GM23338 (cell line): Measurements from ENCODE around the gene UBAC1. TPM values are rescaled to one million over a fixed set of nuclear protein-coding genes. Genes with fewer than 3 reads are reported as not detected.

Source experiments
- ATAC-seq: fragments of 200-7000 bp; cut with Tn5 transposase; 3 replicates; pipeline ENCODE4 v1.9.1; 2020
- DNase-seq: peaks from one replicate; pipeline ENCODE4 v3.0.0-alpha.2; 2015; ENCODE audit warnings: low spot score
- H2AFZ ChIP-seq: fragments of 200-600 bp; sonication (generic); 2 replicates; pipeline ENCODE4 v1.8.0; 2016; ENCODE audit warnings: antibody characterized with exemption, mild to moderate bottlenecking, moderate library complexity
- H3F3A ChIP-seq: fragments of 200-600 bp; sonication (generic); replicated peaks from 2 replicates; pipeline ENCODE4 v1.8.0; 2017; ENCODE audit warnings: antibody characterized with exemption, mixed run types, low read depth
- H3K27ac ChIP-seq: fragments of 200-600 bp; sonication (generic); 2 replicates; pipeline ENCODE4 v1.6.1; 2016; ENCODE audit warnings: low read depth
- H3K27me3 ChIP-seq: fragments of 200-600 bp; sonication (generic); 2 replicates; pipeline ENCODE4 v1.8.0; 2016; ENCODE audit warnings: mild to moderate bottlenecking, mixed run types, moderate library complexity; ENCODE audit not compliant: insufficient read depth
- H3K36me3 ChIP-seq: fragments of 200-600 bp; sonication (generic); 2 replicates; pipeline ENCODE4 v1.8.0; 2016; ENCODE audit warnings: mild to moderate bottlenecking; ENCODE audit not compliant: insufficient read depth
- H3K4me1 ChIP-seq: fragments of 200-600 bp; sonication (generic); 2 replicates; pipeline ENCODE4 v1.8.0; 2016; ENCODE audit warnings: mild to moderate bottlenecking, moderate library complexity; ENCODE audit not compliant: insufficient read depth
- H3K4me2 ChIP-seq: fragments of 200-600 bp; sonication (generic); 2 replicates; pipeline ENCODE4 v1.7.1; 2017; ENCODE audit warnings: mixed run types
- H3K4me3 ChIP-seq: fragments of 200-600 bp; sonication (generic); 2 replicates; pipeline ENCODE4 v1.6.1; 2016; ENCODE audit warnings: mixed run types
- H3K79me2 ChIP-seq: fragments of 200-600 bp; sonication (generic); replicated peaks from 2 replicates; pipeline ENCODE4 v1.8.0; 2017; ENCODE audit warnings: mild to moderate bottlenecking; ENCODE audit not compliant: insufficient read depth
- H3K9me2 ChIP-seq: fragments of 200-600 bp; sonication (generic); 2 replicates; pipeline ENCODE4 v1.8.0; 2017; ENCODE audit not compliant: insufficient read depth
- H4K20me1 ChIP-seq: fragments of 200-600 bp; sonication (generic); replicated peaks from 2 replicates; pipeline ENCODE4 v1.8.0; 2017; ENCODE audit warnings: mild to moderate bottlenecking; ENCODE audit not compliant: insufficient read depth
- H3K27ac Mint-ChIP-seq: 2 replicates; pipeline ENCODE4 v1.8.0; 2020; ENCODE audit warnings: inconsistent platforms, mild to moderate bottlenecking, moderate library complexity, mixed read lengths
- H3K27me3 Mint-ChIP-seq: 3 replicates; pipeline ENCODE4 v1.8.0; 2022; ENCODE audit warnings: low read depth, mild to moderate bottlenecking, moderate library complexity, mixed read lengths, inconsistent platforms; ENCODE audit not compliant: insufficient read depth, poor library complexity
- H3K36me3 Mint-ChIP-seq: 3 replicates; pipeline ENCODE4 v1.8.0; 2021; ENCODE audit warnings: low read depth, mild to moderate bottlenecking, inconsistent platforms, moderate library complexity, mixed read lengths
- H3K4me1 Mint-ChIP-seq: 3 replicates; pipeline ENCODE4 v1.8.0; 2020; ENCODE audit warnings: mild to moderate bottlenecking, inconsistent platforms, mixed read lengths
- H3K4me3 Mint-ChIP-seq: 3 replicates; pipeline ENCODE4 v1.8.0; 2021; ENCODE audit warnings: moderate library complexity, mild to moderate bottlenecking, inconsistent platforms, mixed read lengths
- H3K9me3 Mint-ChIP-seq: 3 replicates; pipeline ENCODE4 v1.8.0; 2020; ENCODE audit warnings: moderate library complexity, mild to moderate bottlenecking, inconsistent platforms, mixed read lengths
- CREB1 ChIP-seq: fragments of 250-450 bp; sonication (Bioruptor Pico); IDR thresholded peaks from 2 replicates; pipeline ENCODE4 v1.5.0; 2020; ENCODE audit warnings: low read depth, mild to moderate bottlenecking, moderate library complexity
- EZH2phosphoT487 ChIP-seq: fragments of 200-600 bp; sonication (generic); IDR thresholded peaks from one replicate; pipeline ENCODE4 v1.8.1; 2018; ENCODE audit warnings: antibody characterized with exemption; ENCODE audit not compliant: unreplicated experiment
- JUNB ChIP-seq: IDR thresholded peaks from one replicate; pipeline ENCODE4 v1.6.1; 2016; ENCODE audit warnings: antibody characterized with exemption; ENCODE audit not compliant: unreplicated experiment
- ZNF114 ChIP-seq: fragments of 250-450 bp; sonication (Bioruptor Pico); IDR thresholded peaks from 2 replicates; pipeline ENCODE4 v1.5.0; 2020; ENCODE audit warnings: mild to moderate bottlenecking, moderate library complexity
- ZNF331 ChIP-seq: fragments of 250-450 bp; sonication (Bioruptor Pico); IDR thresholded peaks from 2 replicates; pipeline ENCODE4 v1.5.0; 2020; ENCODE audit warnings: low read depth, mild to moderate bottlenecking, moderate library complexity
- polyA plus RNA-seq: library from polyadenylated mRNA; unstranded; fragments of >200 nt; fragmentation: Nextera tagmentation; extraction: Ambion mirVana; gene quantifications from 2 replicates; pipeline ENCODE4 v1.2.1, GENCODE V29; 2016
- total RNA-seq: library from RNA; depleted of rRNA; stranded (reverse); fragments of >200 nt; shearing (Covaris generic); gene quantifications from 2 replicates; pipeline ENCODE4 v1.2.3, GENCODE V29; 2014
- TF ChIP-seq, protein P1 (sequence below), 2 experiments: fragments of 200-600 bp in 1 of 2; sonication (generic) in 1 of 2; conservative IDR thresholded peaks; 2 replicates each; pipeline versions ENCODE4 v1.5.1 to v1.6.1; 2016 to 2017; ENCODE audit warnings: antibody characterized with exemption in 2 of 2, low read depth in 2 of 2, mild to moderate bottlenecking in 2 of 2, moderate library complexity in 1 of 2

Gene UBAC1
- total and polyA plus RNA-seq, 2 experiments from 2014 or later = 63.2 to 86.6 TPM

GRCh38 chr9:135898634-135899407, 62.4 kb downstream of the UBAC1 start:
- H4K20me1 ChIP-seq = peaks cover 77% of the 10 kb centered on the region
- ATAC-seq = no peak
- H3K36me3 Mint-ChIP-seq = peaks cover 48% of the 10 kb centered on the region

GRCh38 chr9:135896626-135897025, 64.5 kb downstream of the UBAC1 start:
- peaks cover 11% of the 10 kb centered on the region; the same call in 2 of the 3 replicates for H3K9me3 Mint-ChIP-seq
- H3K4me3 Mint-ChIP-seq = no peak overlapping the region
- Histone ChIP-seq H3K27me3 (no peaks in the 10 kb centered on the region), H3K9me2 (no peaks in the 10 kb centered on the region), H2AFZ (no peak overlapping the region), H3K36me3 (no peaks in the 10 kb centered on the region; the same call in 1 of the 2 replicates), H3K4me2 (no peak overlapping the region), H3F3A (no peaks in the 10 kb centered on the region; the same call in 1 of the 2 replicates), H3K79me2 (peaks cover 100% of the 10 kb centered on the region), H4K20me1 (peaks cover 76% of the 10 kb centered on the region), H3K4me1 (peaks cover 21% of the 10 kb centered on the region), H3K27ac (no peak overlapping the region), H3K4me3 (no peak overlapping the region)
- ATAC-seq (peak; percentile 45), DNase-seq (no peak)
- peaks cover 38% of the 10 kb centered on the region for H3K36me3 Mint-ChIP-seq
- H3K4me1 Mint-ChIP-seq = peaks cover 28% of the 10 kb centered on the region
- no peaks in the 10 kb centered on the region for H3K27me3 Mint-ChIP-seq
- no peak overlapping the region for H3K27ac Mint-ChIP-seq
- TF ChIP-seq EZH2phosphoT487 (no peak), JUNB (no peak), CREB1 (CRISPR knock-in tag) (no peak)

More at GRCh38 chr9:135898634-135899407, 62.4 kb downstream of the UBAC1 start:
- Histone ChIP-seq H3K27ac (no peak overlapping the region), H2AFZ (no peak overlapping the region), H3K36me3 (no peaks in the 10 kb centered on the region; the same call in 1 of the 2 replicates), H3F3A (no peaks in the 10 kb centered on the region), H3K27me3 (no peaks in the 10 kb centered on the region), H3K79me2 (peaks cover 100% of the 10 kb centered on the region), H3K9me2 (no peaks in the 10 kb centered on the region), H3K4me1 (peaks cover 27% of the 10 kb centered on the region), H3K4me2 (no peak overlapping the region), H3K4me3 (no peak overlapping the region)
- TF ChIP-seq, protein P1, sequence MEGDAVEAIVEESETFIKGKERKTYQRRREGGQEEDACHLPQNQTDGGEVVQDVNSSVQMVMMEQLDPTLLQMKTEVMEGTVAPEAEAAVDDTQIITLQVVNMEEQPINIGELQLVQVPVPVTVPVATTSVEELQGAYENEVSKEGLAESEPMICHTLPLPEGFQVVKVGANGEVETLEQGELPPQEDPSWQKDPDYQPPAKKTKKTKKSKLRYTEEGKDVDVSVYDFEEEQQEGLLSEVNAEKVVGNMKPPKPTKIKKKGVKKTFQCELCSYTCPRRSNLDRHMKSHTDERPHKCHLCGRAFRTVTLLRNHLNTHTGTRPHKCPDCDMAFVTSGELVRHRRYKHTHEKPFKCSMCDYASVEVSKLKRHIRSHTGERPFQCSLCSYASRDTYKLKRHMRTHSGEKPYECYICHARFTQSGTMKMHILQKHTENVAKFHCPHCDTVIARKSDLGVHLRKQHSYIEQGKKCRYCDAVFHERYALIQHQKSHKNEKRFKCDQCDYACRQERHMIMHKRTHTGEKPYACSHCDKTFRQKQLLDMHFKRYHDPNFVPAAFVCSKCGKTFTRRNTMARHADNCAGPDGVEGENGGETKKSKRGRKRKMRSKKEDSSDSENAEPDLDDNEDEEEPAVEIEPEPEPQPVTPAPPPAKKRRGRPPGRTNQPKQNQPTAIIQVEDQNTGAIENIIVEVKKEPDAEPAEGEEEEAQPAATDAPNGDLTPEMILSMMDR (conservative IDR thresholded peaks at IDR 0.05; ENCODE audit: low read depth in 2 of 2) = no peak
- TF ChIP-seq ZNF331 (CRISPR knock-in tag) = no peak
- no peaks in the 10 kb centered on the region for H3K27me3 Mint-ChIP-seq
- H3K27ac Mint-ChIP-seq = no peak overlapping the region
- H3K9me3 Mint-ChIP-seq = peaks cover 11% of the 10 kb centered on the region; the same call in 2 of the 3 replicates
- DNase-seq = no peak
- H3K4me3 Mint-ChIP-seq = no peak overlapping the region
- H3K4me1 Mint-ChIP-seq = peaks cover 26% of the 10 kb centered on the region

- ATAC-seq (no peak), DNase-seq (no peak)
- H3K27ac ChIP-seq = no peak overlapping the region
- H3K27me3 ChIP-seq = no peaks in the 10 kb centered on the region
- peaks cover 78% of the 10 kb centered on the region for H4K20me1 ChIP-seq
- H3K36me3 Mint-ChIP-seq = peaks cover 34% of the 10 kb centered on the region
- H3K4me3 Mint-ChIP-seq = no peak overlapping the region
- no peaks in the 10 kb centered on the region; the same call in 1 of the 2 replicates for H3F3A ChIP-seq
- no peak overlapping the region for H3K4me2 ChIP-seq
- H3K79me2 ChIP-seq = peaks cover 100% of the 10 kb centered on the region
- no peaks in the 10 kb centered on the region; the same call in 1 of the 2 replicates for H3K36me3 ChIP-seq
- no peak overlapping the region for H3K27ac Mint-ChIP-seq
- H3K4me1 Mint-ChIP-seq = peaks cover 33% of the 10 kb centered on the region
- H3K9me3 Mint-ChIP-seq = peaks cover 11% of the 10 kb centered on the region; the same call in 2 of the 3 replicates
- H3K9me2 ChIP-seq = no peaks in the 10 kb centered on the region
- H3K4me3 ChIP-seq = no peak overlapping the region
- H2AFZ ChIP-seq = no peak overlapping the region
- H3K4me1 ChIP-seq = peaks cover 21% of the 10 kb centered on the region
- no peak for TF ChIP-seq ZNF114 (CRISPR knock-in tag)
- no peak for TF ChIP-seq ZNF331 (CRISPR knock-in tag)
- H3K27me3 Mint-ChIP-seq = no peaks in the 10 kb centered on the region
These were observed 65.0 kb downstream of the UBAC1 start for GRCh38 chr9:135896205-135896604.
